ENCODE measurements around the gene SFXN4. TPM values are rescaled to one million over a fixed set of nuclear protein-coding genes. Genes with fewer than 3 reads are reported as not detected.

Gene SFXN4
- total RNA-seq, 2 experiments from 2014 or later, result 29.9 to 33.4 TPM

DNA sequence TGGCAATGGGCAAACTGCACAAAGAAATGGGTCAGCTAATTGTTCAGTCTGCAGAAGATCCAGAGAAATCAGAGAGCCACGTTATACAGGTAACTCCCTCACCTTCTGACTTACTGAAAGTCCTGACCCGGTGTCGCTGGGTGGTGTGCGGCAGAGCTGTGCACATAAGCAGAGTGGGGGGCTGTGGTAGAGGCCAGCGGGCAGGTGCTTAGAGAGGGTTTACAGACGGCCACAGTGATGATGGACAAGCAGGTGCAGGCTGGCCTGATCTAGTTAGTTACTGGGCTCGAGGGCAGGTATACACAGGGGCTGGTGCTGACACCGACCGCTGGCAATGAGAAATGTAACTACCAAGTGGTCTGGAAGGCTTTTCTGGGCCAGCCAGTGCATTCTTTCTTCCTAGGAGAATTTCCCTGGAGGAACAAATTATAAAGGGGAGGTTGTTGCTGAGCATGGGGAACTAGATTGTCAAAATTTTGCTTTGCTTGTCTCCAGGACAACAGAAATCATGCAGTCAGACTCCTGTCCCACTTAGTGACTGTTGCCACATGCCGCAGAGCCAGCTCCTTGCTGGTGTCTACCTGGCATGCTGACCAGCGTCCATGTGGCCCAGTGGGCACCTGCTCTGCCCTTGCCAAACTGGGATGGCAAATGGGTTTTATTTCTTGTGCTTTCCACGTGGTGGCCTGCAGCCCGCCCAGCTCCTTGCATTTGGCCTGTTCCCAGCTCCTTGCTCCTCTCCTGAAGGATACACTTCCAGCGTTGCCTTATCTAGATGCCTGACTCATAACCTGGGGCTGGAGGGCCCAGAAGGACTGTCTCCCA lies 32.8 kb downstream of the SFXN4 start:
- CTCF ChIA-PET, result interaction anchor here (0.5 to 2.1 kb wide), 14 partner anchors 12 to 724 kb away, joined by 3 to 9 read pairs (median 4); partner anchors contain the start of gene GRK5
- peaks cover 70% of the 10 kb centered on the region for H3K36me3 Mint-ChIP-seq
- DNase-seq (no peak), ATAC-seq (no peak)
- peak overlapping the region; percentile 96 for H3K27ac Mint-ChIP-seq
- H3K4me1 Mint-ChIP-seq, result peaks cover 68% of the 10 kb centered on the region
- H3K9me3 Mint-ChIP-seq (ENCODE audit: low read depth), result no peaks in the 10 kb centered on the region
- no peaks in the 10 kb centered on the region for H3K27me3 Mint-ChIP-seq
- peak overlapping the region; percentile 80 for H3K4me3 Mint-ChIP-seq

DNA sequence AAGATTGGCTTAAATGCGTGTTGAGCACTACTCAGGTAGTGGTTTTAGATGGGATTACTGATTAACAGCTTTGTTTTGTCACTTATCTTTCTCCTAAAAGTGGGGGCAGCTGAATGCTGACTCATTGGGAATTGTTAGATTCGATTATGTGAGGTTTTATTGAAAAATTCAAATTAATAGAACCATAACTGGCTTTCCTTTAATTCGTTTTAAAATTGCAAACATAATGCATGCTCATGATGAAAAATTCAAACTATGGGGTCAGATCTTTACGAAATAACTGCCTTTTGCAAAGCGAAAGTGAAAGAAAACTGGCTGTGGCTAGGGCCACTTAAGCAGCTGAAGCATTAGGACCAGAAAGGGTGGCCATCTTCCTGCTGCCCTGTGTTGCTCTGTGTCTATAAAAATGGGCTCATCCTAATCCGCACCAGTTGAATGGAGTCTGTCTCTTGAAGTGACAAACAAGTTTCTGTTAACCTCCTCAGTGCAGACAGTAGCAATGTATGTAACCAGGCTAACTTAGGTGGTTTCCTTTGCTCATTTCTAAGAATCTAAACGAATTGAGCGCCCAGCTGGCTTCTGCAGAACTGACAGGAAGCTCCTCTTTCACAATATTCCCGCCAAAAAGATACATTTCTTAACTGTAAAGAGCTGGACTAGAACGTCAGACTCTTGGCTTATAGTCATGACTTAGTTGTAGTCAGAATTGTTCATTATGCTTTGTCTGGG lies 33.8 kb downstream of the SFXN4 start:
- H3K4me1 Mint-ChIP-seq, result peaks cover 65% of the 10 kb centered on the region
- peak; percentile 78 for DNase-seq

DNA sequence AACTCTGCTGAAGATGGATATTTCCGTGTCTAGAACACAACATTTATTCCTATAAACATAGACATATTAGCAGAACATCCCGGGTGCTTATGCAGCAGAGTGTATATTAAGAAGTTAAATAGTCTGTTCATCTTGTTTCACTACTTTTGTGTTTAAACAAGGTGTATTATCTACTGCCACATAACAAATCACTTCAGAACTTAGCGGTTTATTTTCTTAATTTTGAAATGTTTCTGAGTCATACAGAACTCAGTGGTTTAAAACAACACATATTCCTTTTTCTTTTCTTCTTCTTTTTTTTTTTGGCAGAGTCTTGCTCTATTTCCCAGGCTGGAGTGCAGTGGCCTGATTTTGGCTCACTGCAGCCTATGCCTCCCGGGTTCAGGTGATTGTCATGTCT lies 35.8 kb downstream of the SFXN4 start:
- Mint-ChIP-seq H3K4me1 (peaks cover 59% of the 10 kb centered on the region), H3K27ac (peak overlapping the region; percentile 96), H3K9me3 (ENCODE audit: low read depth) (no peaks in the 10 kb centered on the region), H3K27me3 (no peaks in the 10 kb centered on the region), H3K4me3 (no peak overlapping the region), H3K36me3 (peaks cover 73% of the 10 kb centered on the region)
- CTCF ChIA-PET, result no interaction called here
- DNase-seq, result no peak
- no peak for ATAC-seq

More for the DNA sequence above, 33.8 kb downstream of the SFXN4 start:
- peaks cover 70% of the 10 kb centered on the region for H3K36me3 Mint-ChIP-seq
- no peaks in the 10 kb centered on the region for H3K27me3 Mint-ChIP-seq
- H3K9me3 Mint-ChIP-seq (ENCODE audit: low read depth), result no peaks in the 10 kb centered on the region
- CTCF ChIA-PET, result interaction anchor here (0.5 to 2.1 kb wide), 18 partner anchors 11 to 725 kb away, joined by 3 to 9 read pairs (median 4); partner anchors contain the start of gene GRK5
- peak overlapping the region; percentile 80 for H3K4me3 Mint-ChIP-seq
- H3K27ac Mint-ChIP-seq, result peak overlapping the region; percentile 96
- ATAC-seq, result peak; percentile 92

DNA sequence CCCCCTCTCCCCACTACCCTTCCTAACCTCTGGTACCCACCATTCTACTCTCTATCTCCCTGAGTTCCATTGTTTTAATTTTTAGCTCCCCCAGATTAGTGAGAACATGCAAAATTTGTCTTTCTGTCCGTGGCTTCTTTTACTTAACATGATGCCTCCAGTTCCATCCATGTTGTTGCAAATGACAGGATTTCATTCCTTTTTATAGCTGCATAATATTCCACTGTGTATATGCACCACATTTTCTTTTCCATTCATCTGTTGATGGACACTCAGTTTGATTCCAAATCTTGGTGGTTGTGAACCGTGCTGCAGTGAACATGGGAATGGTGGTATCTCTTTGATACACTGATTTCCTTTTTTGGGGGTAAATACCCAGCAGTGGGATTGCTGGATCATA lies 39.6 kb downstream of the SFXN4 start:
- no peak overlapping the region for H3K4me3 Mint-ChIP-seq
- peaks cover 67% of the 10 kb centered on the region for H3K36me3 Mint-ChIP-seq

DNA sequence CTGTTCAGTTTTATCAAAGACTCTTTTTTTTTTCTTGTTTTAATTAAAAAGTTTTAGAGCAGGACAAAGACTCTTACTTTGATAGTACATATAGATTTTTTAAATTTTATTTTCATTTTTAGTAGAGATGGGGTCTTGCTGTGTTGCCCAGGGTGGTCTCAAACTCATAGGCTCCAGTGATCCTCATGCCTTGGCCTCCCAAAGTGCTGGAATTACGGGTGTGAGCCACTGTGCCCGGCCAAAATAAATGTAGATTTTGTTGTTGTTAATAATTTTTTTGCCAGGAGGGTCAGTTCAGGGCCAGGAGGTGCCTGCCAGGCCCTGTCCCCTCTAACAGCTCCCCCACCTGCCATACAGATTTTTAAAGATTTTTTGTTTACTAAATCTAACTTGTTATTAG lies 44.6 kb downstream of the SFXN4 start:
- Mint-ChIP-seq H3K27ac (peak overlapping the region; percentile 88), H3K36me3 (peaks cover 56% of the 10 kb centered on the region), H3K4me1 (peaks cover 26% of the 10 kb centered on the region), H3K4me3 (no peak overlapping the region), H3K27me3 (no peaks in the 10 kb centered on the region), H3K9me3 (ENCODE audit: low read depth) (no peaks in the 10 kb centered on the region)
- CTCF ChIA-PET, result interaction anchor here (1.0 to 2.8 kb wide), 5 partner anchors 10 to 17 kb away, joined by 3 to 9 read pairs (median 3); partner anchors contain the start of gene DENND10
- DNase-seq (no peak), ATAC-seq (no peak)

More for the DNA sequence above, 39.6 kb downstream of the SFXN4 start:
- Mint-ChIP-seq H3K4me1 (peaks cover 30% of the 10 kb centered on the region), H3K27ac (peak overlapping the region; percentile 9), H3K27me3 (no peaks in the 10 kb centered on the region), H3K9me3 (ENCODE audit: low read depth) (no peaks in the 10 kb centered on the region)
- CTCF ChIA-PET, result no interaction called here
- ATAC-seq, result no peak
- DNase-seq, result no peak

DNA sequence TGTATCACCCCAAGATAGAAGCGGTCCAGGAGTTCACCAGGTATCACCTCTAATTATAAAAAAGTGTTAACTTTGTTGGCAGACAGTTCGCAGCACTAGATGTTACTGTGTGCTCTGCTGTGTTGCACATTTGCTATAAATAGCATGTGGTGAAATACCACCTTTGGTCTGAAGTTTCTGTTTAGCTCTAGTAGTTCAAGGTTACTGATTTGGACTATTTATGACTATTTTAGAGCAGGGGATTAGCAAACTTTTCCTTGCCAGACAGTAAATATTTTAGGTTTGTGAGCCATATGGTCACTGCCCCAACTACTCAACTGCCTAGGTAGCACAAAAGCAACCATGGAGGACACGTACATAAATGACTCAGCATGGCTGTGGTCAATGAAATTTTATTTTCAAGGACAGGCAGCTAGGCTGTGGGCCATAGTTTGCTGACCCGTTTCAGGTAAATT lies 45.1 kb downstream of the SFXN4 start:
- peaks cover 54% of the 10 kb centered on the region for H3K36me3 Mint-ChIP-seq
- ATAC-seq (peak; percentile 88), DNase-seq (peak; percentile 57)
- CTCF ChIA-PET, result interaction anchor here (1.0 to 2.8 kb wide), 6 partner anchors 10 to 16 kb away, joined by 3 to 9 read pairs (median 4); partner anchors contain the start of gene DENND10
- H3K4me3 Mint-ChIP-seq, result no peak overlapping the region
- peak overlapping the region; percentile 88 for H3K27ac Mint-ChIP-seq
- no peaks in the 10 kb centered on the region for H3K9me3 Mint-ChIP-seq (ENCODE audit: low read depth)
- H3K4me1 Mint-ChIP-seq, result peaks cover 26% of the 10 kb centered on the region
- no peaks in the 10 kb centered on the region for H3K27me3 Mint-ChIP-seq

DNA sequence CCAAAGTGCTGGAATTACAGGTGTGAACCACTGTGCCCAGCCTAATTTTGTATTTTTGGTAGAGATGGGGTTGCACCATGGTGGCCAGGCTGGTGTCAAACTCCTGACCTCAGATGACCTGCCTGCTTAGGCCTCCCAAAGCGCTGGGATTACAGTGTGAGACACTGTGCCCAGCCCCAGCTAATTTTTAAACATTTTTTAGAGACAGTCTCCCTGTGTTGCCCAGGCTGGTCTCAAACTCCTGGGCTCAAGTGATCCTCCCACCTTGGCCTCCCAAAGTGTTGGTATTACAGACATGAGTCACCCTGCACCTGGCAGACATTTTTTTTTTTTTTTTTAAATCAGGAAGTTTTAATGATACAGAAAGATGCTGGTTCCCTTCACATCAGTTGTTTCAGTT lies 46.1 kb downstream of the SFXN4 start:
- Mint-ChIP-seq H3K27me3 (no peaks in the 10 kb centered on the region), H3K9me3 (ENCODE audit: low read depth) (no peaks in the 10 kb centered on the region), H3K4me3 (peak overlapping the region; percentile 11), H3K36me3 (peaks cover 56% of the 10 kb centered on the region), H3K4me1 (peaks cover 26% of the 10 kb centered on the region), H3K27ac (peak overlapping the region; percentile 88)
- CTCF ChIA-PET, result interaction anchor here (0.9 to 2.8 kb wide), 4 partner anchors 10 to 27 kb away, joined by 3 to 9 read pairs (median 6); partner anchors contain the start of gene DENND10
- DNase-seq (no peak), ATAC-seq (no peak)

DNA sequence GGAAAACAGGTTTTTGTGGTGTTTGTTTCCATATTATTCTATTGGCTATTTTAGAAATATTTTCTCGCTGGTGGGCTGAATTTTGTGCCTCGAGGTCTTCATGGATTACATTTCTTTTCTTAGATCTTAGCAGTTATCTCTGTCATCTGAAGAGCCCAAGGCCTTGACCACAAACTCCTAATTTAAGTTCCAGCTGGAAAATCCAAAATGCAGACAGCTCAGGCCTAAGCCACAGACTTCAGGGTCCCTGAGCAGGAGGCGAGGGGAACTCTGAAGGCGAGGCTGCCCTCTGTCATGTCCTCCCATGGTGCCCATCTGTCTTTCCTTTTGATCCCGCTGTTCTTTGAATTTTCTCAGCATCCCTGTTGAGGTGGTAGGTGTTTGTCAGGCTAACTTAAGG lies 47.3 kb downstream of the SFXN4 start:
- H3K4me1 Mint-ChIP-seq, result peaks cover 34% of the 10 kb centered on the region
- no peak for ATAC-seq
- H3K27ac Mint-ChIP-seq, result no peak overlapping the region
- no peak overlapping the region for H3K4me3 Mint-ChIP-seq
- no peaks in the 10 kb centered on the region for H3K27me3 Mint-ChIP-seq
- no peaks in the 10 kb centered on the region for H3K9me3 Mint-ChIP-seq (ENCODE audit: low read depth)
- DNase-seq, result no peak
- CTCF ChIA-PET, result interaction anchor here (0.9 to 2.8 kb wide), 2 partner anchors 14 to 25 kb away, joined by 3 to 9 read pairs; partner anchors contain the start of gene DENND10
- H3K36me3 Mint-ChIP-seq, result peaks cover 62% of the 10 kb centered on the region

DNA sequence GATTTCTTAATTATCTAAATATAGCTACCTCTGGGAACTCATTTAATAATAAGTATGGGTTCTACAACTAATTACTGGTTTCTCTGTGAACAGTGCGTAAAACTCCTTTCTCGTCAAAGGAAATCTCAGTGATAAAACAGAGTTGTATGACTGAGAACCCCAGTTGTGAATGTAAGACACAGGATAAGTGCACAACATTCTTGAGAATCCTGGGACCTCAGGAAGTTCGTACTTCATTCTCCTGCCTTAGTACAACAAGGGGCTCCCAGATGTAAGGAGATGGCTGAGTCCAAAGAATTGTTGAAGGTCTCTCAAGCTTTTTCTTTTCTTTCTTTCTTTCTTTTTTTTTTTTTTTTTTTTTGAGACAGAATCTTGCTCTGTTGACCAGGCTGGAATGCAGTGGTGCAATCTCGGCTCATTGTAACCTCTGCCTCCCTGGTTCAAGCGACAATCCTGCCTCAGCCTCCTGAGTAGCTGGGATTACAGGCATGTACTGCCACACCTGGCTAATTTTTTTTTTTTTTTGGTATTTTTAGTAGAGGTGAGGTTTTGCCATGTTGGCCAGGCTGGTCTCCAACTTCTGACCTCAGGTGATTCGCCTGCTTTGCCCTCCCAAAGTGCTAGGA lies 49.1 kb downstream of the SFXN4 start:
- no peaks in the 10 kb centered on the region for H3K9me3 Mint-ChIP-seq (ENCODE audit: low read depth)
- no peak for DNase-seq
- H3K27ac Mint-ChIP-seq, result no peak overlapping the region
- H3K4me1 Mint-ChIP-seq, result peaks cover 28% of the 10 kb centered on the region
- no peaks in the 10 kb centered on the region for H3K27me3 Mint-ChIP-seq
- CTCF ChIA-PET, result interaction anchor here (0.6 to 1.6 kb wide), 2 partner anchors 12 to 178 kb away, joined by 3 to 5 read pairs; no protein-coding TSS in a partner anchor
- no peak for ATAC-seq
- no peak overlapping the region for H3K4me3 Mint-ChIP-seq
- peaks cover 55% of the 10 kb centered on the region for H3K36me3 Mint-ChIP-seq

DNA sequence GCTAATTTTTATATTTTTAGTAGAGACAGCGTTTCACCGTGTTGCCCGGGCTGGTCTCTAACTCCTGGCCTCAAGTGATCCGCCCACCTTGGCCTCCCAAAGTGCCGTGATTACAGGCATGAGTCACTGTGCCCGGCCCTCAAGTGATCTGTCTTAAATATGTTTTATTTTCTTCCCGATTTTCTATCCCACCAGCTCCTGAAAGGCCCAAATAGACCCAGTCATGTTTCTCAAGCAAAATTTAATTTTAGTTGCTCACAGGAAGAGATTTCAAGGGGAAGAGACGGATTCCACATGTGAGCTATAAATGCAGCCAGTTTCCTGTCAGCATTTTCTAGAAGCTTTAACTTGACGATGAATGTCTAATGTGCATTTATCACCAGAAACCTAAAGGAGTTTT lies 49.6 kb downstream of the SFXN4 start:
- H3K36me3 Mint-ChIP-seq, result peaks cover 52% of the 10 kb centered on the region
- no peaks in the 10 kb centered on the region for H3K9me3 Mint-ChIP-seq (ENCODE audit: low read depth)
- ATAC-seq, result no peak
- no peak overlapping the region for H3K4me3 Mint-ChIP-seq
- no peaks in the 10 kb centered on the region for H3K27me3 Mint-ChIP-seq
- peaks cover 27% of the 10 kb centered on the region for H3K4me1 Mint-ChIP-seq
- CTCF ChIA-PET, result interaction anchor here (0.6 to 1.6 kb wide), 2 partner anchors 11 to 179 kb away, joined by 3 to 5 read pairs; no protein-coding TSS in a partner anchor
- peak overlapping the region; percentile 5 for H3K27ac Mint-ChIP-seq
- no peak for DNase-seq

DNA sequence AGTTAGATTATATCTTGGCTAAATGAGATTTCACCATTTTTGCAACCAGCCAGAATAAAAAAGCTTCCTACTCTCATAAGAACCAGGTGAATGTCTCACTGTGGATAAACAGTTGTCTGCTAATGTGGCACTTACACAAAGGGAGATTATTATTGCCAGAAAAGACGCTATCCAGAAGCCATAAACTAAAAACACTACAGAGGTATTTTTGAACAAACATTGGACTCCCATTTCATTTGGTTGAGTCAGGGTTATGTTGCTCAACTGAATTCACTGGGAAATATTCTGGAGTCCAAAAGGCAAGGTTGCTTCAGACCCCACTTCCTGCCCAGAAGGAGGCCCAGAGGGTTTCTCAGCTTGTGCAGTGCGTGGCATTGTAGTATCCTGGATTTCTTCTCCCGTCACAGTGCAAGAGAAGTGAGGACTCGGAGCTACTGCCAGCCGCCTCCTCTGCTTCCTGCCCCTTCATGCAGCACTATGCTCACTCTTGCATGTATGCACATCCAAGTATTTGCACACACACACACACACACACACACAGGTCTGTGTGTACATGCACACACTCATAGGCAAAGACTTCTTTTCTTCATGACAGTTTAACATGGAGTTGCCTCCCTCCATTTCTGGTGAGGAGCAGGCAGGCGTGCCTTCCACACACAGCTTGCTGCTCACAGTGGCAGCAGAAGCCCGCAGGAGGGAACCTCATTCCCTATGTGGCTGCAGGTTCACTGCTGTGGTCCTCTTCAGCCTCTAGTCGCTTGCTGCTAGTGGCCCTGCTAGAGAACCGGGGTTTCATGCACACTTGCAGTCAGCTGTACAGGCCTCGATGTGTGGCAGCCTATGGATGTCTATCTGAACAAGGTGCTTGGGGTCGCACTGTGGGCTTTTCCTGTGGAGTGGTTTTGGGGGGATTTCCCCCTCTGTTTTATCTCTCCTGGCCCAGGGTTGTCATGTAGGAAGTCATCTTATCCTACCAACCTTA lies 51.5 kb downstream of the SFXN4 start:
- H3K36me3 Mint-ChIP-seq, result peaks cover 45% of the 10 kb centered on the region

DNA sequence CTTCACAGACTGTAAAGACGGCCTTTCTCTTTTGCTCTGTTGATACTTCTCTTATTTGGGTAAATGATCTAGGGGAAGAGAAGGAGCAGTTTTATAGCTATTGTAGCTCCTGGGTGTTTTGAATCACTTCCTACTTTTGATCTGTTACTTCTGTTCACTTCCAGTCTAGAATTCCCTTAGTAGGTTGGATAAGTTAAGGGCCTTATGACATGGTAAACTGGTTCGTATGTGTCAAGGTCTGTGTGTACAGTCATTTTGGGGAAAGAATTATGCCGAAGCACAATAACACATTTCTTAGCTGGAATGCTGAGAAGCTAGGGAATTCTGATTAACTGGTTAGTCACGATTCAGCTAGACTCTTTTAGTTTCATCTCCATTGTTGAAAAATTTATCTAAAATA lies 53.5 kb downstream of the SFXN4 start:
- Mint-ChIP-seq H3K4me3 (no peak overlapping the region), H3K9me3 (ENCODE audit: low read depth) (no peaks in the 10 kb centered on the region), H3K4me1 (peaks cover 8% of the 10 kb centered on the region), H3K36me3 (peaks cover 41% of the 10 kb centered on the region), H3K27me3 (no peaks in the 10 kb centered on the region), H3K27ac (no peak overlapping the region)
- CTCF ChIA-PET, result interaction anchor here (0.6 to 1.1 kb wide), 2 partner anchors 23 to 437 kb away, joined by 3 read pairs; no protein-coding TSS in a partner anchor
- ATAC-seq, result no peak
- DNase-seq, result no peak

More for the DNA sequence above, 51.5 kb downstream of the SFXN4 start:
- Mint-ChIP-seq H3K9me3 (ENCODE audit: low read depth) (no peaks in the 10 kb centered on the region), H3K27ac (peak overlapping the region; percentile 4), H3K4me1 (peaks cover 11% of the 10 kb centered on the region), H3K27me3 (no peaks in the 10 kb centered on the region), H3K4me3 (no peak overlapping the region)
- CTCF ChIA-PET, result interaction anchor here (0.7 kb wide), 1 partner anchor 39 kb away, joined by 3 read pairs; no protein-coding TSS in a partner anchor
- DNase-seq (no peak), ATAC-seq (no peak)
